Measurements from ENCODE around the gene CLCN3.

DNA sequence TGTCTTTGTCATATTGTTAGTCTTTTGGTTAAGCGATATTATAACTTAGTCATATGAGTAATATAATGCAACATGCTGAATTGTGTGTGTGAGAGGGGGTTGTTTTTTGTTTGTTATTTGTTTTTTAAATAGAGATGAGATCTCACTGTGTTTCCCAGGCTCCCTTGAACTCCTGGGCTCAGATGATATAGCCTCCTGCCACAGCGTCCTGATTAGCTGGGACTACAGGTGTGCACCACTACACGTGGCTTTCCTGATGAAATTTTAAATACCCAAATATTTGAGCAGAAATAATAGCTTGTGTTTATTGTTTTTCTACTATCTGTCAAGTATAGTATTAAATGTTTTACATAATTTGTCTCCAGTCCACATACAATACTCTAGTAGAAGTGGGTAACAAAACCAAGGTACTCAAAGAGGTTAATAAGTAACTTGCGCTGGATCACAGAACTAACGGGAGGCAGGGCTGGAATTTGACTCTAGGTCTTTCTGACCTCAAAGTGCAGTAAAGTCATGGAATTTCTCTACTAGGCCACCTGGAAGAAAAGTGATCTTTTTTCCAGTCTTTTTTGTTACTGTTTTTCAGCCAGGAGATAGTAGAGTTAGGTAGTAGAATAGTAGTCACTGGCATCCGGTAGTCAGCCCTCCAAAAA lies 47.8 kb downstream of the CLCN3 start:
- TF ChIP-seq, protein P1, sequence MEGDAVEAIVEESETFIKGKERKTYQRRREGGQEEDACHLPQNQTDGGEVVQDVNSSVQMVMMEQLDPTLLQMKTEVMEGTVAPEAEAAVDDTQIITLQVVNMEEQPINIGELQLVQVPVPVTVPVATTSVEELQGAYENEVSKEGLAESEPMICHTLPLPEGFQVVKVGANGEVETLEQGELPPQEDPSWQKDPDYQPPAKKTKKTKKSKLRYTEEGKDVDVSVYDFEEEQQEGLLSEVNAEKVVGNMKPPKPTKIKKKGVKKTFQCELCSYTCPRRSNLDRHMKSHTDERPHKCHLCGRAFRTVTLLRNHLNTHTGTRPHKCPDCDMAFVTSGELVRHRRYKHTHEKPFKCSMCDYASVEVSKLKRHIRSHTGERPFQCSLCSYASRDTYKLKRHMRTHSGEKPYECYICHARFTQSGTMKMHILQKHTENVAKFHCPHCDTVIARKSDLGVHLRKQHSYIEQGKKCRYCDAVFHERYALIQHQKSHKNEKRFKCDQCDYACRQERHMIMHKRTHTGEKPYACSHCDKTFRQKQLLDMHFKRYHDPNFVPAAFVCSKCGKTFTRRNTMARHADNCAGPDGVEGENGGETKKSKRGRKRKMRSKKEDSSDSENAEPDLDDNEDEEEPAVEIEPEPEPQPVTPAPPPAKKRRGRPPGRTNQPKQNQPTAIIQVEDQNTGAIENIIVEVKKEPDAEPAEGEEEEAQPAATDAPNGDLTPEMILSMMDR (conservative IDR thresholded peaks at IDR 0.05; ENCODE audit: low read depth, low read length), result no peak
- no peak for TF ChIP-seq EZH2 (IDR thresholded peaks at IDR 0.05; ENCODE audit: low read length, unreplicated experiment)
- TF ChIP-seq EZH2phosphoT487 (IDR thresholded peaks at IDR 0.05; ENCODE audit: borderline replicate concordance, low read length), result no peak
